NCI-H82 treated with DMSO at 0.1 percent for 48 hours (cell line): ENCODE measurements around the gene TANGO2.
"Not testable (repeated sequence)": the region's sequence is repeated elsewhere in the genome, so short reads cannot be mapped to it uniquely, and the experiment has no call there.

Experiments
- DNase-seq: peaks from one replicate; lab custom pipeline; 2025; ENCODE audit not compliant: unreplicated experiment; lab: John Stamatoyannopoulos, UW

TANGO2 gene

DNA sequence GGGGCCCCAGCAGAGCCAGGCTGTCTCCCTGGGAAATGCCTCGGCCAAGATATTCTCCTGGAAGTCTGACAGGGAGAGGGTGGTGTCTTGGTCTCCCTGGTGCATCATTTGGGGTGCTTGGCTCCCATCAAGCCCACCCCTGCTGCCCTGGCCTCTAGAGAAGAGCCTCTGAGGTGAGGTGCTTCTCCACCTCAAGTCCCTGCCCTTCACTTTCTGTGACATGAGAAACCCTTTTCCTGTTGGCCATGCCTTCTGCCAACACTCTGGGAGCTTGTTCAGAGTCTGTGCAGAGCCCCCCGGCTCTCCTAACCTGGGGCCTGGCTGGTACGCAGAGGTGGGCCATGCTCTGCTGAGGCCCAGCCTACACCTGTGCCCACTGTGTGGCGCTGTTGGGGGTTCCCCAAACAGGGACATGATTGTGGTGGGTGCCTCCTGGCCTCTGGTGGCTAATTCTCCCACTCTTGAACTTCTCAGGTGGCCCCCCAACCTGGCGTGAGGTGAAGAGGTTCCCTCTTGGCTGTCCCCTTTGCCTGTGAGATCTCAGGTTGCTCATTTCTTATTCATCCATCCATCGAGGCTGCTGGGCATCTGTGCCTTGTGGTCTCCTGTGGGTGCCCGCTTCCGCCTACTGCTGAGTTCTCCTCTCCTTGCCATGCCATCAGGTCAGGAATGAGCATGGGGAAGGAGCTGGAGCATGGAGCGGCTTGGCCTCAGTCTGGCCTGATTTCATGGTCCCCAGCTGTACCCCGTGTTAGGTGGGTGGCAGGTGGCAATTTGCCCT is 40.0 kb downstream of the TANGO2 start:
- DNase-seq, result no peak

- DNase-seq, result no peak
Observed at GRCh38 chr22:20061481-20061861, 40.6 kb downstream of the TANGO2 start.

DNA sequence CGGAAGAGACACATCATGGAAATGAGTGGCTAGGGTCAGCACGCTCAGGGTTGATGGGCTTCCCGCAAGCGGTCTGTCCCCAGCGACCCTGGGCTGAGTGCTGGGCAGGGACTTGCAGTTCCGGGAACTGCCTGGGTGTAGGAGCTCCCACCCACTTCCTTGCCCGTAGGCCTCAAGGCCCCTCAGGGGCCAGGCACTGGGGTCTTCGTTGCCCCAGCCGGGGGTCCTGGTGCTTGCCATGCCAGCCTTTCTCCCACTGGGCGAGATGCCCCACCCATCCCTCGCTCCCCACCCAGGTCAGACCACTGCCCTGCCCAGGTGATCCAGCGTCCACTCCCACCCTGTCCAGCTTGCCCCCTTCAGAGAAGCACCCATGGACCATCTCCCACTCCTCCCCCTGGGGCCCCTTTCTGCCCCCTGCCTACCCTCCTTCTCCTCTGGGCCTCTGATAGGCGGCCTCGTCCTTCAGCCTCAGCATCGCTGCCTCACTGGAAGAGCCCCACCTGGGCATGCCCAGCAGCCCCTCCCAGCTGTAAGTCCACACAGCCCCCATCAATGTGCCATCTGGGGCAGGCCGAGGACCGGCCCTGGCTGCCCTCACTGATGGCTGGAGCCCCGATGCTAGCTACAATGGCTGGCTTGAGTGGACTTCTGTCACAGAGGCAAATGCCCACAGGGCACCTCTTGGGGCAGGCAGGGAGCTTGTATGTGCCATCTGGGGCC is 41.3 kb downstream of the TANGO2 start:
- DNase-seq, result no peak

GRCh38 chr22:20062766-20063083 is 41.8 kb downstream of the TANGO2 start:
- no peak for DNase-seq

GRCh38 chr22:20063271-20064139 is 42.6 kb downstream of the TANGO2 start:
- no peak for DNase-seq

GRCh38 chr22:20064140-20064480 is 43.2 kb downstream of the TANGO2 start:
- DNase-seq, result no peak

DNA sequence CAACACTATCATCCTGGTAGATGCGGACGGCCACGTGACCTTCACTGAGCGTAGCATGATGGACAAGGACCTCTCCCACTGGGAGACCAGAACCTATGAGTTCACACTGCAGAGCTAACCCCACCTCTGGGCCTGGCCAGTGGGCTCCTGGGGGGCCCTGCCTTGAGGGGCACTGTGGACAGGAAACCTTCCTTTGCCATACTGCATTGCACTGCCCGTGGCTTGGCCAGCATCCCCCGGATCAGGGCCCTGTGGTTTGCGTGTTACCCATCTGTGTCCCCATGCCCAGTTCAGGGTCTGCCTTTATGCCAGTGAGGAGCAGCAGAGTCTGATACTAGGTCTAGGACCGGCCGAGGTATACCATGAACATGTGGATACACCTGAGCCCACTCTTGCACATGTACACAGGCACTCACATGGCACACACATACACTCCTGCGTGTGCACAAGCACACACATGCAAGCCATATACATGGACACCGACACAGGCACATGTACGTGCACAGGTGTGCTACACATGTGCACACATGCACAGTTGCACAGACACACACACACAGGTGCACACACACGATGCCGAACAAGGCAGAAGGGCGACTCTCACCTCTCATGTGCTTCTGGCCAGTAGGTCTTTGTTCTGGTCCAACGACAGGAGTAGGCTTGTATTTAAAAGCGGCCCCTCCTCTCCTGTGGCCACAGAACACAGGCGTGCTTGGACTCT is 43.8 kb downstream of the TANGO2 start:
- DNase-seq, result no peak

DNA sequence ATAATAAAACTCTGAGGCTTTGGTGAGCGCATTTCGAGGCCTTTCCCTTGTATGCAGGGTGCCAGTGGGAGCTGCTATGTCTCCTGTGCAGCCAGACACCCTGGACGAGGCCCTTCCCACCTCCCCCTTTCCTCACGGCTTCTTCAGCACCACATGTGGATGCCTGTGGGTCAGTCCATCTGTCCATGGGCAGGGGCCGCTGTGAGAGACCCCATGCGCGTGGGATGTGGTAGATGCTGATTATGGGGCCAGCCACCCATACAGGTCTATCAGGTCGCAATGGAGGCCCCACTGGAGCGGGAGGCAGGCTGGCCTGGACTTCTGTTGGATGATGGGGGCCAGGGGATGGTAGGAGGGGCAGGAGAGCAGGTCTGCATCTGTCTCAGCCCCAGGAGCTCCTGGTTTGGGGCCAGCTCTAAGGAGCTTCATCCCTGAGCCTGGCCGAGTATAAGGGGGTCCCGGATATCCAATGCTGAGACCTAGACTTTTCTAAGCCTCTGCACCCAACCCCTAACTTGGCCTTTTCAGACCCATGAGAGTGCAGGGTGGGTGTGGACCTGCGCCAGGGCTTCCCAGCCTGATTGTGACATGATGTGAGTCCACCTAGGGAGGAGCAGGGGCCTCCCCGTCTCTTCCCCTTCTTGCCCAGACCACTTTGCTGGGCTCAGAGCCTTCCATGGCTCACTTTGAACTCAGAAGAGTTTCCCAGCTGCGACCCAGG is 45.1 kb downstream of the TANGO2 start:
- no peak for DNase-seq

DNA sequence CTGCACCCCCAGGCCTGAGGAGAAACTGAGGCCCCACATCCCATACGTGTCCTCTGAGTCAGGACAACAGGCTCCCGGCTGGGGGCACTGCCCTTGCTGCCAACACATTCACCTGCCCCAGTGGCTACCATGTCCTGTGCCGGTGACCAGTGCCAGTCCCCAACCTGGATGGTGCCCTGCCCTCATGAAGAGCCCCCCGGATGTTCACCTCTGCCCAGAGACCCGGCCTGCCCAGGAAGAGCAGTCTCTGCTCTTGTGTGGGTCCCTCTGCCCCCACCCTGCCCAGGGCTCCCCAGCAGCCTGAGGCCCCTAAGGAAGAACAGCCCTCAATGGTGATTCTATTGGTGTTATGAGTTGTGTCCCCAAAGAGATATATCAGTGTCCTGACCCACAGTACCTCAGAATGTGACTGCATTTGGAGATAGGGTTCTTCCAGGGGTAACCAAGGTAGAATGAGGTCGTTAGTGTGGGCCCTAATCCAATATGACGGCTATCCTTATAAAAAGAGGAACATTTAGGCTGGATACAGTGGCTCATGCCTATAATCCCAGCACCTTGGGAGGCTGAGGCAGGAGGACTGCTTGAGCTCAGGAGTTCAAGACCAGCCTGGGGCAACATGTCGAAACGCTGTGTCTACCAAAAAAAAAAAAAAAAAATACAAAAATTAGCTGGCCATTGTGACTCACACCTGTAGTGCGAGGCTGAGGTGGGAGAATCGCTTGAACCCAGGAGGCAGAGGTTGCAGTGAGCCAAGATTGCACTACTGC is 45.9 kb downstream of the TANGO2 start:
- no peak for DNase-seq

DNA sequence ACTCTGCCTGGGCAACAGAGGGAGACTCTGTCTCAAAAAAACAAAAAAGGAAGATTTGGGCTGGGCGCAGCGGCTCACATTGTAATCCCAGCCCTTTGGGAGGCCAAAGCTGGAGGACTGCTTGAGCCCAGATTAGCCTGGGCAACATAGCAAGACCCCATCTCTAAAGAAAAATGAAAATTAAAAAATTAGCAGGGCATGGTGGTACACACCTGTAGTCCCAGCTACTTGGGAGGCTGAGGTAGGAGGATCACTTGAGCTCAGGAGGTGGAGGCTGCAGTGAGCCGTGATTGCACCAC is 46.4 kb downstream of the TANGO2 start:
- DNase-seq, result not testable (repeated sequence)

GRCh38 chr22:20068640-20069039 is 47.7 kb downstream of the TANGO2 start:
- DNase-seq, result no peak

- no peak for DNase-seq
Observed at GRCh38 chr22:20069331-20070042, 48.6 kb downstream of the TANGO2 start.

GRCh38 chr22:20071524-20071972 is 50.6 kb downstream of the TANGO2 start:
- no peak for DNase-seq

- no peak for DNase-seq
Observed at GRCh38 chr22:20076627-20077172, 55.8 kb downstream of the TANGO2 start.

- DNase-seq, result peak; percentile 76
Observed at GRCh38 chr22:20079745-20080444, 59.0 kb downstream of the TANGO2 start, which contains the start of gene DGCR8. Gene DGCR8 (plus strand): TSS chr22:20080241. CDS start chr22:20085964, 5,723 bp downstream.

DNA sequence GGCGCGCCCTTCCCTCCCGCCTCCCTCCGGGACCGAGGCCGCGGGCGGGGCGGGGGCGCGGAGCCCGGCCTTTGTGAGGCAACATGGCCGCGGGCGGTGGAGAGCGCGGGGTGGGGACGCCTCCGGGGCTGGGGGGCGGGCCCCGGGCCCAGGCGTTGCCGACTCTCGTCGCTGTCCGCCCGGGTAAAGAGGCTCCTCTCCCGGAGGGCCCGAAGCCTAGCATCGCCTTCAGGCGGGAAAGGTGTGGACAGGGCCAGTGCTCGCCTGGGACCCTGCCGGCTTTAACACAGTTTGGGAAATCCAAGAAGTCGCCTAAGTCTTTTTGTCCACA is 59.5 kb downstream of the TANGO2 start:
- no peak for DNase-seq

DNA sequence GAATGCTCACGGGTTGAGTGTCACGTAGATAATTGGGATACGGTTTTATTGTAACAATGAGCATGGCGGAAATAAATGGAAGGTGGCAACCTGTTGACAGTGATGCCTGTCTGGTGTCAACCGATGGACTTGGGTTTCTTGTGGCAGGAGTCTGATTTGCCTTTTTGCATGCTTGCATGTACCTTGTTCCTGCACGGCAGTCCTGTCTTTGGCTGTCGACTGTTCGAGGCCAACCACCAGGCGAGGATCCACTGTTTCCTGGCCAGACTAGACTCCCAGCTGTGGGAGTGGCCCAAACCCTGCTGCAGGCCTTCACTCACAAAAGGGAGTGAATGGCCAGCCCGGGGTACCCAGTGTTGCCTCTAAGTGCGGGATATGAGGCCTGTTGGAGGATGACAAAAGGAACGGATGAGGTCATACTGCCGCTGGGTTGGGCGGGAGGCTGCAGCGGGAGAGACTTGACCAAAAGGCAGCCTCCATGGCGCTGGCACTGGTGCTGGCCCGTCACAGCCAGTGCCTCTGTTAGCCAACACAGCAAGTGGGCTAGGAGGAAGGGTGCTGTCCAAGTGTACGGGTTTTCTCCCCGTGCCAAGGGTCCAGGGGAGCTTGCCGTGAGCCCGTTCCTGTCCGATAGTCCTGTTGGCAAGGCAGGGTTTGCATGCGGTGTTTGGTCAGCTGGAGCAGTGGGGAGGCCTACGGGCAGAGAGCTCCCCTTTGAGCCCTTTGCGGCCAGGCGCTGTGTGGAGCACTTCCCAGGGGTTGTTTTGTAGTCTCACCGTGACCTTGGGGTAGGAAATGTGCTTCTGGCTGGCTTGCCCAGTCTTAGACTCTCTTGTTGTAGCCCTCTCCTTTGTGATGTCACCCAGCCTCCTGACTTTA is 60.1 kb downstream of the TANGO2 start:
- no peak for DNase-seq
